Adipose tissue (tissue), 3 donors: ENCODE measurements around the gene TMTC4. TPM values are rescaled to one million over a fixed set of nuclear protein-coding genes. Genes with fewer than 3 reads are reported as not detected.
"Not testable (repeated sequence)": the region's sequence is repeated elsewhere in the genome, so short reads cannot be mapped to it uniquely, and the experiment has no call there.

Source experiments
- H3K27ac ChIP-seq: one replicate; pipeline ENCODE4 v1.5.1; 2013; ENCODE audit warnings: low read depth, low read length
- WGBS, 3 donors: extraction: QIAGEN DNeasy Blood & Tissue Kit; methylation state at CpG; one replicate each; pipeline ENCODE4 v1.1.7; 2013; 5-methylcytosine and 5-hydroxymethylcytosine counted together
- polyA plus RNA-seq, 3 donors: library from polyadenylated mRNA; stranded (reverse); fragments of 200-250 nt; gene quantifications; one replicate each; pipeline ENCODE4 v1.2.3, GENCODE V29; 2013
- donor health status: healthy with polysubstance abuse.
- donor health status: Bipolar disorder and iron deficiency.
- donor health status: healthy.

The TMTC4 gene
- polyA plus RNA-seq, 3 donors: 6.6 to 9.4 (median 8.4) TPM

- WGBS, 3 donors: 90 to 98% (median 91%) methylated on average over 16 of the region's 16 CpGs
- H3K27ac ChIP-seq: no peak overlapping the region
Measured at GRCh38 chr13:100637380-100637779, 37.2 kb downstream of the TMTC4 start.

GRCh38 chr13:100636441-100636840 lies 38.2 kb downstream of the TMTC4 start:
- H3K27ac ChIP-seq: no peak overlapping the region
- 94 to 96% (median 96%) methylated on average over 7 of the region's 7 CpGs for WGBS, 3 donors

- WGBS, 3 donors: 83 to 92% (median 86%) methylated on average over 7 of the region's 7 CpGs
- H3K27ac ChIP-seq: no peak overlapping the region
Measured at GRCh38 chr13:100636004-100636403, 38.6 kb downstream of the TMTC4 start.

GRCh38 chr13:100634696-100635095 lies 39.9 kb downstream of the TMTC4 start:
- H3K27ac ChIP-seq: no peak overlapping the region
- 90 to 97% (median 93%) methylated on average over 12 of the region's 12 CpGs for WGBS, 3 donors

- H3K27ac ChIP-seq: no peak overlapping the region
- WGBS, 3 donors: 98 to 100% (median 98%) methylated on average over 2 of the region's 2 CpGs
Measured at GRCh38 chr13:100633461-100633860, 41.1 kb downstream of the TMTC4 start.

- no peak overlapping the region for H3K27ac ChIP-seq
- WGBS, 3 donors: 80 to 88% (median 87%) methylated on average over 8 of the region's 8 CpGs
Measured at GRCh38 chr13:100630555-100630954, 44.0 kb downstream of the TMTC4 start.

GRCh38 chr13:100627120-100627519 lies 47.5 kb downstream of the TMTC4 start:
- 86 to 93% (median 91%) methylated on average over 15 of the region's 15 CpGs for WGBS, 3 donors
- no peak overlapping the region for H3K27ac ChIP-seq

- no peak overlapping the region for H3K27ac ChIP-seq
- WGBS, 3 donors: 86 to 88% (median 87%) methylated on average over 9 of the region's 9 CpGs
Measured at GRCh38 chr13:100625447-100625846, 49.1 kb downstream of the TMTC4 start.

- H3K27ac ChIP-seq: no peak overlapping the region
- 81 to 88% (median 82%) methylated on average over 4 of the region's 4 CpGs for WGBS, 3 donors
Measured at GRCh38 chr13:100620792-100621191, 53.8 kb downstream of the TMTC4 start.

- 91 to 94% (median 94%) methylated on average over 2 of the region's 2 CpGs for WGBS, 3 donors
- H3K27ac ChIP-seq: no peak overlapping the region
Measured at GRCh38 chr13:100619940-100620339, 54.7 kb downstream of the TMTC4 start.

- 97 to 98% (median 98%) methylated on average over 17 to 22 of the region's 24 CpGs for WGBS, 3 donors
- H3K27ac ChIP-seq: not testable (repeated sequence)
Measured at GRCh38 chr13:100618897-100619296, 55.7 kb downstream of the TMTC4 start.

- H3K27ac ChIP-seq: no peak overlapping the region
- 74 to 90% (median 90%) methylated on average over 5 of the region's 5 CpGs for WGBS, 3 donors
Measured at GRCh38 chr13:100613031-100613430, 61.6 kb downstream of the TMTC4 start.

- no peak overlapping the region for H3K27ac ChIP-seq
- 48 to 57% (median 49%) methylated on average over 9 of the region's 9 CpGs for WGBS, 3 donors
Measured at GRCh38 chr13:100611678-100612492, 62.7 kb downstream of the TMTC4 start.

- WGBS, 3 donors: 40 to 47% (median 44%) methylated on average over 6 of the region's 6 CpGs
- H3K27ac ChIP-seq: no peak overlapping the region
Measured at GRCh38 chr13:100610391-100611347, 63.9 kb downstream of the TMTC4 start.

GRCh38 chr13:100608906-100609305 lies 65.7 kb downstream of the TMTC4 start:
- WGBS, 3 donors: 74 to 99% (median 75%) methylated on average over 6 of the region's 6 CpGs

GRCh38 chr13:100608489-100608888 lies 66.1 kb downstream of the TMTC4 start:
- WGBS, 3 donors: 97 to 99% (median 98%) methylated on average over 3 of the region's 3 CpGs
- no peak overlapping the region for H3K27ac ChIP-seq

More at GRCh38 chr13:100608906-100609305, 65.7 kb downstream of the TMTC4 start:
- H3K27ac ChIP-seq: no peak overlapping the region

GRCh38 chr13:100604918-100605710 lies 69.5 kb downstream of the TMTC4 start:
- 65 to 75% (median 74%) methylated on average over 5 of the region's 5 CpGs for WGBS, 3 donors
- no peak overlapping the region for H3K27ac ChIP-seq

GRCh38 chr13:100602493-100603111 lies 72.0 kb downstream of the TMTC4 start:
- 68 to 71% (median 71%) methylated on average over 8 of the region's 8 CpGs for WGBS, 3 donors

More at GRCh38 chr13:100602493-100603111, 72.0 kb downstream of the TMTC4 start:
- no peak overlapping the region for H3K27ac ChIP-seq
